K562 (cell line): Measurements from ENCODE around the gene SENP7. TPM values are rescaled to one million over a fixed set of nuclear protein-coding genes. Genes with fewer than 3 reads are reported as not detected.

Source experiments
- CBFB ChIP-seq: sonication (generic); formaldehyde crosslinking; IDR thresholded peaks from 2 replicates; pipeline ENCODE4 v1.4.0; 2020; ENCODE audit warnings: mild to moderate bottlenecking, missing genetic modification reagents
- FOSL1 ChIP-seq: fragments of 200-800 bp; sonication (Bioruptor generic); conservative IDR thresholded peaks from 2 replicates; pipeline ENCODE4 v1.6.1; 2016; ENCODE audit warnings: missing genetic modification characterization, missing compliant biosample characterization
- GTF2F1 ChIP-seq: IDR thresholded peaks from 2 replicates; pipeline ENCODE4 v1.6.1; 2011; ENCODE audit warnings: low read depth, low read length, improper control_type of control experiment
- MCM2 ChIP-seq: fragments of 450-650 bp; IDR thresholded peaks from 2 replicates; pipeline ENCODE4 v1.6.1; 2017; ENCODE audit warnings: low read depth, mild to moderate bottlenecking
- MYNN ChIP-seq, 2 experiments: sonication (generic); formaldehyde crosslinking in 1 of 2; IDR thresholded peaks; 2 replicates each; pipeline versions ENCODE4 v1.5.0 to v1.6.1; 2016 to 2020; ENCODE audit warnings: antibody characterized with exemption in 1 of 2, missing genetic modification reagents in 1 of 2
- NR2C2 ChIP-seq, 2 experiments: fragments of 200-800 bp in 1 of 2; sonication (Bioruptor generic) in 1 of 2; sonication (generic) in 1 of 2; formaldehyde crosslinking in 1 of 2; IDR thresholded peaks; 2 replicates each; pipeline versions ENCODE4 v1.6.1 to v1.8.0; 2016 to 2022; ENCODE audit warnings: mild to moderate bottlenecking in 1 of 2, missing compliant biosample characterization in 1 of 2, missing genetic modification characterization in 1 of 2, missing genetic modification reagents in 1 of 2
- PHB2 ChIP-seq: fragments of 450-650 bp; IDR thresholded peaks from 2 replicates; pipeline ENCODE4 v1.6.1; 2017; ENCODE audit warnings: low read depth
- POLR2A ChIP-seq: fragments of 450-650 bp; conservative IDR thresholded peaks from 2 replicates; pipeline ENCODE4 v1.6.1; 2016
- PYGO2 ChIP-seq: fragments of 450-650 bp; IDR thresholded peaks from 2 replicates; pipeline ENCODE4 v1.6.1; 2016; ENCODE audit warnings: mild to moderate bottlenecking, missing genetic modification characterization, moderate library complexity, missing compliant biosample characterization
- SMARCE1 ChIP-seq: fragments of 450-650 bp; IDR thresholded peaks from 2 replicates; pipeline ENCODE4 v1.7.1; 2016; ENCODE audit warnings: mild to moderate bottlenecking
- TAL1 ChIP-seq: fragments of 450-650 bp; IDR thresholded peaks from 2 replicates; pipeline ENCODE4 v1.6.1; 2016; ENCODE audit warnings: mild to moderate bottlenecking
- XRCC5 ChIP-seq: fragments of 200-400 bp; formaldehyde crosslinking; IDR thresholded peaks from 2 replicates; pipeline ENCODE4 v1.6.1; 2017; ENCODE audit warnings: low read depth, mild to moderate bottlenecking, low read length
- ZBTB33 ChIP-seq: sonication (generic); formaldehyde crosslinking; IDR thresholded peaks from 2 replicates; pipeline ENCODE4 v1.8.1; 2023; ENCODE audit warnings: mild to moderate bottlenecking, missing genetic modification reagents
- polyA plus RNA-seq, 8 experiments: library from polyadenylated mRNA; depleted of rRNA in 4 of 8; stranded (reverse) in 5 of 8; unstranded in 3 of 8; fragments of >200 nt; fragmentation: Nextera tagmentation in 2 of 8; fragmentation: Illumina TruSeq in 1 of 8; extraction: Ambion mirVana in 2 of 8; extraction: Trizol in 1 of 8; gene quantifications; 2 replicates each; pipeline versions ENCODE4 v1.2.1 to v1.2.3, GENCODE V29; 2011 to 2014; ENCODE audit warnings: inconsistent platforms in 1 of 8, missing spikeins in 1 of 8
- total RNA-seq, 7 experiments: library from RNA; depleted of rRNA in 6 of 7; stranded (reverse); fragments of >200 nt in 6 of 7; fragmentation: Illumina TruSeq in 2 of 7; extraction: Trizol in 2 of 7; gene quantifications; 2 replicates each; pipeline versions ENCODE4 v1.2.1 to v1.2.3, GENCODE V29; 2011 to 2021; ENCODE audit warnings: low replicate concordance in 1 of 7
- TF ChIP-seq, protein P1 (sequence below): sonication (generic); formaldehyde crosslinking; IDR thresholded peaks from 2 replicates; pipeline ENCODE4 v1.8.0; 2022; ENCODE audit warnings: missing genetic modification reagents, mild to moderate bottlenecking, borderline replicate concordance
- TF ChIP-seq, protein P2 (sequence below): fragments of 250-450 bp; sonication (Bioruptor Pico); IDR thresholded peaks from 2 replicates; pipeline ENCODE4 v1.8.0; 2021; ENCODE audit warnings: borderline replicate concordance, mild to moderate bottlenecking, moderate library complexity; ENCODE audit not compliant: poor library complexity, severe bottlenecking
- TF ChIP-seq, protein P3 (sequence below): fragments of 250-450 bp; sonication (Bioruptor Pico); IDR thresholded peaks from 2 replicates; pipeline ENCODE4 v1.5.0; 2020; ENCODE audit warnings: mild to moderate bottlenecking
- TF ChIP-seq, protein P4 (sequence below): fragments of 450-650 bp; formaldehyde crosslinking; IDR thresholded peaks from 2 replicates; pipeline ENCODE4 v1.4.0; 2022; ENCODE audit warnings: missing genetic modification characterization
- TF ChIP-seq, protein P5 (sequence below): fragments of 250-450 bp; sonication (Bioruptor Pico); IDR thresholded peaks from 2 replicates; pipeline ENCODE4 v1.5.0; 2022; ENCODE audit warnings: mild to moderate bottlenecking
- TF ChIP-seq, protein P6 (sequence below): fragments of 450-650 bp; IDR thresholded peaks from 2 replicates; pipeline ENCODE4 v1.6.1; 2016

The SENP7 gene
- total and polyA plus RNA-seq, 9 of the 15 experiments (the other 6 are each of a cell fraction or from before 2014, with no cell fraction given): 4.1 to 21.9 (median 10.7) TPM

DNA sequence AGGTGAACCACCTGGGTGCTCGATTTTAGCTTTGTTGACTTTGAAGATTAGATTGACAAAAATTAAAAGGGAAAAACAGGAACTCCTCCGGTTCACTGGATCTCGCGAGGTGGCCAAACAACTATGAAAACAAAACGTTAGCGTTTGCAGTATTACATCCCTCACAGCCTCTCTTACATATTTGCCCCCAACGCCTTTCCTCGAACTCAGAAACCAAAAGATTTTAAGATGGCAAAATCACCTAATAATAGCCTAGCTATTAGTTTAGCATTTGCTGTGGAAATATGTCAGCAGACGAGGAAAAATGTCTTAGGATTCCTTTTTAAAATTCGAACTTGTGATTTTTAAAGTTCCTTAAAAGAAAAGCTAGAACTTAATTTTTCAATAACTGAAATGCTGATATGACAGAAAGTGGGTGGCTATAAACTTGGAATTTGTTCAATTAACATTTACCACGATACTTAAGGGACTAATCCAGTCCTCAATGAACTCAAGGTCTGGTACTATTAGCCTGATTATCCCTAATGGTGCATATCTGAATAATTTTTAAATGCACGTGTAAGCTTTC, 491 bp upstream of the SENP7 start (continued):
- no peak for TF ChIP-seq MYNN (IDR thresholded peaks at IDR 0.05)
- no peak for TF ChIP-seq MYNN (CRISPR knock-in tag; IDR thresholded peaks at IDR 0.05)
- TF ChIP-seq, protein P1, sequence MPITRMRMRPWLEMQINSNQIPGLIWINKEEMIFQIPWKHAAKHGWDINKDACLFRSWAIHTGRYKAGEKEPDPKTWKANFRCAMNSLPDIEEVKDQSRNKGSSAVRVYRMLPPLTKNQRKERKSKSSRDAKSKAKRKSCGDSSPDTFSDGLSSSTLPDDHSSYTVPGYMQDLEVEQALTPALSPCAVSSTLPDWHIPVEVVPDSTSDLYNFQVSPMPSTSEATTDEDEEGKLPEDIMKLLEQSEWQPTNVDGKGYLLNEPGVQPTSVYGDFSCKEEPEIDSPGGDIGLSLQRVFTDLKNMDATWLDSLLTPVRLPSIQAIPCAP (CRISPR knock-in tag): no peak
- TF ChIP-seq GTF2F1: no peak
- TF ChIP-seq FOSL1 (tag): peak; percentile 38; the same call in 1 of the 2 replicates
- no peak for TF ChIP-seq XRCC5
- TF ChIP-seq, protein P2, sequence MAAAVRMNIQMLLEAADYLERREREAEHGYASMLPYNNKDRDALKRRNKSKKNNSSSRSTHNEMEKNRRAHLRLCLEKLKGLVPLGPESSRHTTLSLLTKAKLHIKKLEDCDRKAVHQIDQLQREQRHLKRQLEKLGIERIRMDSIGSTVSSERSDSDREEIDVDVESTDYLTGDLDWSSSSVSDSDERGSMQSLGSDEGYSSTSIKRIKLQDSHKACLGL (CRISPR knock-in tag): no peak
- TF ChIP-seq, protein P3, sequence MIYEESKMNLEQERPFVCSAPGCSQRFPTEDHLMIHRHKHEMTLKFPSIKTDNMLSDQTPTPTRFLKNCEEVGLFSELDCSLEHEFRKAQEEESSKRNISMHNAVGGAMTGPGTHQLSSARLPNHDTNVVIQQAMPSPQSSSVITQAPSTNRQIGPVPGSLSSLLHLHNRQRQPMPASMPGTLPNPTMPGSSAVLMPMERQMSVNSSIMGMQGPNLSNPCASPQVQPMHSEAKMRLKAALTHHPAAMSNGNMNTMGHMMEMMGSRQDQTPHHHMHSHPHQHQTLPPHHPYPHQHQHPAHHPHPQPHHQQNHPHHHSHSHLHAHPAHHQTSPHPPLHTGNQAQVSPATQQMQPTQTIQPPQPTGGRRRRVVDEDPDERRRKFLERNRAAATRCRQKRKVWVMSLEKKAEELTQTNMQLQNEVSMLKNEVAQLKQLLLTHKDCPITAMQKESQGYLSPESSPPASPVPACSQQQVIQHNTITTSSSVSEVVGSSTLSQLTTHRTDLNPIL: no peak
- no peak for TF ChIP-seq NR2C2 (CRISPR knock-in tag; IDR thresholded peaks at IDR 0.05)
- TF ChIP-seq NR2C2 (tag; IDR thresholded peaks at IDR 0.05): peak; percentile 66; the same call in 1 of the 2 replicates
- TF ChIP-seq ZBTB33 (CRISPR knock-in tag): no peak
- TF ChIP-seq PYGO2 (tag): no peak
- TF ChIP-seq MCM2: no peak
- peak; percentile 62; the same call in 1 of the 2 replicates for TF ChIP-seq POLR2A
- TF ChIP-seq TAL1: no peak
- TF ChIP-seq, protein P4, sequence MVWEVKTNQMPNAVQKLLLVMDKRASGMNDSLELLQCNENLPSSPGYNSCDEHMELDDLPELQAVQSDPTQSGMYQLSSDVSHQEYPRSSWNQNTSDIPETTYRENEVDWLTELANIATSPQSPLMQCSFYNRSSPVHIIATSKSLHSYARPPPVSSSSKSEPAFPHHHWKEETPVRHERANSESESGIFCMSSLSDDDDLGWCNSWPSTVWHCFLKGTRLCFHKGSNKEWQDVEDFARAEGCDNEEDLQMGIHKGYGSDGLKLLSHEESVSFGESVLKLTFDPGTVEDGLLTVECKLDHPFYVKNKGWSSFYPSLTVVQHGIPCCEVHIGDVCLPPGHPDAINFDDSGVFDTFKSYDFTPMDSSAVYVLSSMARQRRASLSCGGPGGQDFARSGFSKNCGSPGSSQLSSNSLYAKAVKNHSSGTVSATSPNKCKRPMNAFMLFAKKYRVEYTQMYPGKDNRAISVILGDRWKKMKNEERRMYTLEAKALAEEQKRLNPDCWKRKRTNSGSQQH (CRISPR knock-in tag): no peak
- TF ChIP-seq, protein P5, sequence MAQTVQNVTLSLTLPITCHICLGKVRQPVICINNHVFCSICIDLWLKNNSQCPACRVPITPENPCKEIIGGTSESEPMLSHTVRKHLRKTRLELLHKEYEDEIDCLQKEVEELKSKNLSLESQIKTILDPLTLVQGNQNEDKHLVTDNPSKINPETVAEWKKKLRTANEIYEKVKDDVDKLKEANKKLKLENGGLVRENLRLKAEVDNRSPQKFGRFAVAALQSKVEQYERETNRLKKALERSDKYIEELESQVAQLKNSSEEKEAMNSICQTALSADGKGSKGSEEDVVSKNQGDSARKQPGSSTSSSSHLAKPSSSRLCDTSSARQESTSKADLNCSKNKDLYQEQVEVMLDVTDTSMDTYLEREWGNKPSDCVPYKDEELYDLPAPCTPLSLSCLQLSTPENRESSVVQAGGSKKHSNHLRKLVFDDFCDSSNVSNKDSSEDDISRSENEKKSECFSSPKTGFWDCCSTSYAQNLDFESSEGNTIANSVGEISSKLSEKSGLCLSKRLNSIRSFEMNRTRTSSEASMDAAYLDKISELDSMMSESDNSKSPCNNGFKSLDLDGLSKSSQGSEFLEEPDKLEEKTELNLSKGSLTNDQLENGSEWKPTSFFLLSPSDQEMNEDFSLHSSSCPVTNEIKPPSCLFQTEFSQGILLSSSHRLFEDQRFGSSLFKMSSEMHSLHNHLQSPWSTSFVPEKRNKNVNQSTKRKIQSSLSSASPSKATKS (CRISPR knock-in tag): no peak
- TF ChIP-seq SMARCE1: no peak
- TF ChIP-seq CBFB (CRISPR knock-in tag): no peak
- no peak for TF ChIP-seq PHB2
- TF ChIP-seq, protein P6, sequence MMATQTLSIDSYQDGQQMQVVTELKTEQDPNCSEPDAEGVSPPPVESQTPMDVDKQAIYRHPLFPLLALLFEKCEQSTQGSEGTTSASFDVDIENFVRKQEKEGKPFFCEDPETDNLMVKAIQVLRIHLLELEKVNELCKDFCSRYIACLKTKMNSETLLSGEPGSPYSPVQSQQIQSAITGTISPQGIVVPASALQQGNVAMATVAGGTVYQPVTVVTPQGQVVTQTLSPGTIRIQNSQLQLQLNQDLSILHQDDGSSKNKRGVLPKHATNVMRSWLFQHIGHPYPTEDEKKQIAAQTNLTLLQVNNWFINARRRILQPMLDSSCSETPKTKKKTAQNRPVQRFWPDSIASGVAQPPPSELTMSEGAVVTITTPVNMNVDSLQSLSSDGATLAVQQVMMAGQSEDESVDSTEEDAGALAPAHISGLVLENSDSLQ: no peak
